ENCODE data around the gene SETD5.

DNA sequence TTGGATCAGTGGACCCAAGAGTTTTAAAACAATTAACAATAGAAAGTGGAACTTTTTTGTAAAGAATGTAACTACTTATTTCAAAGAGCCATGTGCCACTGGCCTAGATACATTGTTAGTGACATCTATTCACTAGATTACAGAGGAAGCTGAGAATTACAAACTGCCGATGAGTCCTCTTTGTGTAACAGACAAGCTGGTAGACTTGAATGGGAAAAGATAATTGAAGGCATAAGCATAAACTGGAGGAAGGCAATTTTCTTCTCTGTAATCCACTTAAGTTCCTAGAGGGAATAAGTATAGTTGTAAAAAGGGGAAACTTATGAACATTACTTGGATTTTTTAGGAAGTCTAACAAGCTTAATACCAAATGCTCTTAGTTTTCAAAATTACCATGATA is 19.4 kb upstream of the SETD5 start:
- no peak for TF ChIP-seq POLR2AphosphoS5 (IDR thresholded peaks at IDR 0.05; ENCODE audit: insufficient read depth, low read depth, low read length)
- TF ChIP-seq, protein P1, sequence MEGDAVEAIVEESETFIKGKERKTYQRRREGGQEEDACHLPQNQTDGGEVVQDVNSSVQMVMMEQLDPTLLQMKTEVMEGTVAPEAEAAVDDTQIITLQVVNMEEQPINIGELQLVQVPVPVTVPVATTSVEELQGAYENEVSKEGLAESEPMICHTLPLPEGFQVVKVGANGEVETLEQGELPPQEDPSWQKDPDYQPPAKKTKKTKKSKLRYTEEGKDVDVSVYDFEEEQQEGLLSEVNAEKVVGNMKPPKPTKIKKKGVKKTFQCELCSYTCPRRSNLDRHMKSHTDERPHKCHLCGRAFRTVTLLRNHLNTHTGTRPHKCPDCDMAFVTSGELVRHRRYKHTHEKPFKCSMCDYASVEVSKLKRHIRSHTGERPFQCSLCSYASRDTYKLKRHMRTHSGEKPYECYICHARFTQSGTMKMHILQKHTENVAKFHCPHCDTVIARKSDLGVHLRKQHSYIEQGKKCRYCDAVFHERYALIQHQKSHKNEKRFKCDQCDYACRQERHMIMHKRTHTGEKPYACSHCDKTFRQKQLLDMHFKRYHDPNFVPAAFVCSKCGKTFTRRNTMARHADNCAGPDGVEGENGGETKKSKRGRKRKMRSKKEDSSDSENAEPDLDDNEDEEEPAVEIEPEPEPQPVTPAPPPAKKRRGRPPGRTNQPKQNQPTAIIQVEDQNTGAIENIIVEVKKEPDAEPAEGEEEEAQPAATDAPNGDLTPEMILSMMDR (IDR thresholded peaks at IDR 0.05; ENCODE audit: extremely low read depth in 1 of 2, insufficient read depth in 1 of 2, low read depth in 1 of 2, low read length in 2 of 2) = no peak
- no peak for TF ChIP-seq MAX (IDR thresholded peaks at IDR 0.05; ENCODE audit: insufficient read depth, insufficient read length)
- no peak for TF ChIP-seq POLR2A (IDR thresholded peaks at IDR 0.05; ENCODE audit: low read depth, low read length)
- TF ChIP-seq EZH2 (IDR thresholded peaks at IDR 0.05; ENCODE audit: borderline replicate concordance, low read depth, low read length, severe bottlenecking) = no peak
- no peak for TF ChIP-seq GATA2 (IDR thresholded peaks at IDR 0.05; ENCODE audit: insufficient read depth, insufficient read length, low read depth, low read length)
- TF ChIP-seq MYC (IDR thresholded peaks at IDR 0.05; ENCODE audit: low read depth, low read length) = no peak
- no peak for TF ChIP-seq JUN (IDR thresholded peaks at IDR 0.05; ENCODE audit: borderline replicate concordance, insufficient read depth, insufficient read length, low read depth)
- TF ChIP-seq FOS (IDR thresholded peaks at IDR 0.05; ENCODE audit: borderline replicate concordance, insufficient read depth, low read length) = no peak

Data from endothelial cell of umbilical vein (primary cell).